HG02759 (cell line): ENCODE results near the gene EMC9.

Experiments
- ATAC-seq: cut with Tn5 transposase; IDR thresholded peaks from one replicate; pipeline ENCODE4 v1.9.1; 2021; ENCODE audit warnings: mild to moderate bottlenecking, moderate library complexity; ENCODE audit not compliant: unreplicated experiment

EMC9 gene

DNA sequence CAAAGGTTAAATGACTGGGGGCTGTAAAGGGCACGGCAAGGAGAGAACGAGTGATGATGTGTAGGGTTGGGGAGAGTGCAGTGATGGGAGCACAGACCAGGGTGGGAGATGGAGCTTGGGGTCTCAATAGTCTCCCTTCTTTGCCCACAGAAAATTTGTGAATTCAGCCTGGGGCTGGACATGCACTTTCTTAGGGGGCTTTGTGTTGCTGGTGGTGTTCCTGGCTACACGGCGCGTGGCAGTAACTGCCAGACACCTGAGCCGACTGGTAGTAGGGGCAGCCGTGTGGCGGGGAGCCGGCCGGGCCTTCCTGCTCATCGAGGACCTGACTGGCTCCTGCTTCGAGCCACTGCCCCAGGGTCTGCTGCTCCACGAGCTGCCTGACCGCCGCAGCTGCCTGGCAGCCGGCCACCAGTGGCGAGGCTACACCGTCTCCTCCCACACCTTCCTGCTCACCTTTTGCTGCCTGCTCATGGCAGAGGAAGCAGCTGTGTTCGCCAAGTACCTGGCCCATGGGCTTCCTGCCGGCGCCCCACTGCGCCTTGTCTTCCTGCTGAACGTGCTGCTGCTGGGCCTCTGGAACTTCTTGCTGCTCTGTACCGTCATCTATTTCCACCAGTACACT lies 9.2 kb downstream of the EMC9 start:
- ATAC-seq = no peak

DNA sequence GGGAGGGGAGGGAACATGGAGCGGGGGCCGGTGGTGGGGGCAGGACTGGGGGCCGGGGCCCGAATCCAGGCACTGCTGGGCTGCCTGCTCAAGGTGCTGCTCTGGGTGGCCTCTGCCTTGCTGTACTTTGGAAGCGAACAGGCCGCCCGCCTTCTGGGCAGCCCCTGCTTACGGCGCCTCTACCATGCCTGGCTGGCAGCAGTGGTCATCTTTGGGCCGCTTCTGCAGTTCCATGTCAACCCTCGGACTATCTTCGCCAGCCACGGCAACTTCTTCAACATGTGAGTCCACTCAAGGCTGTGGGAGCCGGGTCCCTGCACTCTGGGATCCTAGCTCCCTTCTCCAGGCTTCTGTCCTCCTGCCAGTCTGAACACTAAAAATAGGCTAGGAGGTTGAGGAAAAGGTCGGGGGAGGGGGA lies 9.8 kb downstream of the EMC9 start:
- ATAC-seq = no peak

DNA sequence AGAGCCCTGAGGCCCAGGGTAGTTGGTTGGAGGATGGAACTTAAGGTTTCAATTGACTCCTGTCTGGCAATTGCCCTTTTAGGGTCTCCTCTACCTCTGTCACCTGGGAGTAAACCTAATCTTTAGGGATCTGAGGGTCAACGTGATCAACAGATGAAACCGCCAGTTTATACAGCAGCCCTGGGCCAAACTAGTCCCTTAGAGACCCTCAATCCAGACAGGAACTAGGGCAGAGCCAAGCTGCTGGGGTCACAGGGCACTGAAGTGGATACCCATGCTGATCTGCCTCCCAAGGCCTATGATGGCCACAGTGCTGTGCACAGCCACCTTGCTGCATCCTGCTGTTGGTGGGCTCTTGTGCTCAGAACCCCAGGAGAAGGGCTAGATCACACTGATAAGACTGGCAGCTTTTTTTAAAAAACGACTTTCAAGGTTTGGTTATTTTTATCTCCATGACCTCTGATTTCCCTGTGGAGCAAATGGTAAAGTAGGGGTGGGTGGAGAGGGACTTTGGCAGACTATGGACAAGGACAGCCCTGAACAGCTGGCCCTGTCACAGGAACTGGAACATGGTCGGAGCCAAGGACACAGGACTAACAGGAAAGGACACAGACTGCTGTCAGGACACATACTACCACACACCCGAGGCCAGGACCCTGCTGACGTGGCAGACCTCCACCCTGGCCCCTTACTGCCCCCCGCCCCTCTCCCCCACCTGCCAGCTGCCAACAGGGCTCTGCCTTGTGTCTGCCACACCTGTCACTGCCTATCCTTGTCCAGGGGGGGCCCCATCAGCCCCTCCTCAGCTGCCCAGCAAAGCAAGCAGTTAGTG lies 10.5 kb downstream of the EMC9 start:
- no peak for ATAC-seq

DNA sequence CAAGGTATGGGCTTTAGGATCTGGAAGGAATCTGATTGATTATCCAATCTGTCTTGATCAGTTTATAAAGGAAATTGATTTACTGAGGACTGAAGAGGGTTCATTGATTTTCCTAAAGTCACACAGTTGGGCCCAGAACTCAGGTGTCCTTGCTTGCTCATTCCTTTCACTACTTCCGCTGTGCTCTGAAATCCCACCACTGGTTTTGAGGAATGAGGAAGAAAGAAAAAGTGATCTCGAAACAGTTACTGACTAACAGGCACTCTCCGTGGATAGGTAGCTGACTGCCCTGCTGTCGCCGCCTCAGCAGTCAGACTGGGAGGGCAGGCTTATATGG lies 11.0 kb downstream of the EMC9 start, which contains the start of gene FITM1:
Gene FITM1, plus strand, starts transcription at position 280 of the 337 bp plus-strand sequence. CDS start 905 bp downstream, outside the sequence.
- no peak for ATAC-seq

DNA sequence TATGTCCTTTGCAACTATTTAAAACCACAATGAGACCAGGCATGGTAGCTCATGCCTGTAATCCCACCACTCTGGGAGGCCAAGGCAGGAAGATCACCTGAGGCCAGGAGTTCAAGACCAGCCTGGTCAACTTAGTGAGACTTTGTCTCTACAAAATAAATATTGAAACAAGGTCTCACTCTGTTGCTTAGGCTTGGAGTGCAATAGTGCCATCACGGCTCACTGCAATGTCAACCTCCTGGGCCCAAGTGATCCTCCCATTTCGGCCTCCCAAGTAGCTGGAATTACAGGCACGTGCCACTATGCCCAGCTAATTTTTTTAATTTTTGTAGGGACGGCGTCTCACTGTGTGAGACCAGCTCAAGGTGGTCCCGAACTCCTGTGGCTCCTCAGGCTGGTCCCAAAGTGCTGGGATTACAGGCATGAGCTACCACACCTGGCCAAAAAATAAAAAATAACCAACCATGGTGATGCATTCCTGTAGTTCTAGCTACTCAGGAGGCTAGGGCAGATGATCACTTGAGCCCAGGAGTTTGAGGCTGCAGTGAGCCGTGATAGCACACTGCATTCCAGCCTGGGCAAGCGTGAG lies 11.9 kb downstream of the EMC9 start:
- no peak for ATAC-seq

DNA sequence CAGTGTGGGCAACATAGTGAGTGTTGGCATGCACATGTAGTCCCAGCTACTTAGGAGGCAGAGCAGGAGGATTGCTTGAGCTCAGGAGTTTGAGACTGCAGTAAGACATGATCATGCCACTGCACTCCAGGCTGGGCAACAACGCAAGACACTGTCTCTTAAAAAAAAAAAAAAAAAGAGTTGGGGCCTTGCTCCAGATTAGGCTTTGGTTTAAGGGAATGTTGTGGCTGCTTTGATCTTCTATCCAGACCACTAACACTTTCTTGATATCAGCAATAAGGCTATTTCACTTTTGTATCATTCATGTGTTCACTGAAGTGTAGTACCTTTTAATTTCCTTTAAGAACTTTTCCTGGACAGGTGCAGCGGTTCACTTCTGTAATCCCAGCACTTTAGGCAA lies 13.7 kb downstream of the EMC9 start:
- no peak for ATAC-seq

DNA sequence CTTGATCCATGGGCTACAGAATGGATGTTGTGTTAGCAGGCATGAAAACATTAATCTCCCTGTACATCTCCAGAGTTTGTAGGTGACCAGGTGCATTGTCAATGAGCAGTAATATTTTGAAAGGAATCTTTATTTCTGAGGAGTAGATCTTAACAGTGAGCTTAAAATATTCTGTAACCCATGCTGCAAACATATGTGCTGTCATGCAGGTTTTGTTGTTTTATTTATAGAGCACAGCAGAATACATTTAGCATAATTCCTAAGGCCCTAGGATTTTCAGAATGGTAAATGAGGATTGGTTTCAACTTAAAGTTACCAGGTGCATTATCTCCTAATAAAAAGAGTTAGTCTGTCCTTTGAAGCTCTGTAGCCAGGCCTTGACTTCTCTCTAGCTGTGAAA lies 14.5 kb downstream of the EMC9 start:
- no peak for ATAC-seq

DNA sequence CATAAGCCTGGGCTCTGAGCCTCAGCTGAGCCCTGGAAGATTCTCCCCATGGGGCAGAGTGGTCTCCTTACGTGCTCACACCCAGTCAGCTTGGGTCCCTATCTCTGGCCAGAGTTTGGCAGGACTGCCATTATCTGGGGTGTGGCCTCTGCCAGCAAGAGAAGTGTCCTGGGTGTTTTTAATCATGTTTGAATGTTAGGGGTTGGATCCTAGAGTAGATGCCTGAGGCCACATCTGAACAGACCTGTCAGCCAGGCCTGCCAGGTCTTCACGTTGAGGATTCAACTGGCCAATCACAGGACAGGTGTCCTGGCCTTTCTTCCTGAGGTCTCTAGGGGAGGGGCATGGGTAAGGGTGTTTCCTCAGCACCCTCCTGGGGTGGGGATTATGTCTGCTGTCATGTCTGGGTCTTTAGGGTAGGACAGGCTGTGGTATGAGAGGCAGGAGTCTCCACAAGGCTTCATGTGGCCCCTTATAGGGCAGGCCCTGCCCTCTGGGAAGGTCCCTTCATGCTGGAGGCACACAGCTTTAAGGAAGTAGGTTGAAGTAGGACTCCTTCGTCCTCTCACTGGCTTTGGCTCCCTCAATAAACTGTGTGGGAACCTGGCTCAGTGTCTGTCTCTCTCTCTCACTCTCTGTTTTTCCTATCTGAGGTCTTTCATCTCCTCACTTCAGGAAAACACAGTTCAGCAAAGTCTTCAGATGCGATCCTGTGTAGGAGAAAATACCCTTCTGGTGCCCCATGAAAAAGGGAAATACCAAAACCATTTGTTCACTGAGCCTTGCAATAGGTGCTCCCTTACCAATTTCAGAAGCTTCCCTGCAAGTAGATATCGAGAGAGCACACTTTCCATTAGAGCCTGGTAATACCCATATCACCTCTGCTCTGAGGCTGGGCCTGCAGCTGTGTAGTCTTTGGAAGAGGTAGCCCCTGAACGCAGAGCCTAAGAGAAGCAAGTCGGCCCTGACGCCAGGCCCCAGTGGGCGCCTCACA lies 17.7 kb downstream of the EMC9 start:
- peak; percentile 78 for ATAC-seq

DNA sequence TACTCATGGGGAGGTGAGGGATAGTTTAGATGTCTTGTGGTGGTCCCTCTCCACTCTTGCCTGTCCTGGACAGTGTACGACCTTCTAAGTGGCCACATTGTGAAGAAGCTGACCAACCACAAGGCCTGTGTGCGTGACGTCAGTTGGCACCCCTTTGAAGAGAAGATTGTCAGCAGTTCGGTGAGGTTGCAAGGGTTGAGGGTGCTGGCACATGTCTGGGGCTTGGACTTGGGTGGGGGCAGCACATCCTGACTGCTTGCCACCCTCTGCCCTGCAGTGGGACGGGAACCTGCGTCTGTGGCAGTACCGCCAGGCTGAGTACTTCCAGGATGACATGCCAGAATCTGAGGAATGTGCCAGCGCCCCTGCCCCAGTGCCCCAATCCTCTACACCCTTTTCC lies 18.5 kb downstream of the EMC9 start:
- ATAC-seq = no peak

DNA sequence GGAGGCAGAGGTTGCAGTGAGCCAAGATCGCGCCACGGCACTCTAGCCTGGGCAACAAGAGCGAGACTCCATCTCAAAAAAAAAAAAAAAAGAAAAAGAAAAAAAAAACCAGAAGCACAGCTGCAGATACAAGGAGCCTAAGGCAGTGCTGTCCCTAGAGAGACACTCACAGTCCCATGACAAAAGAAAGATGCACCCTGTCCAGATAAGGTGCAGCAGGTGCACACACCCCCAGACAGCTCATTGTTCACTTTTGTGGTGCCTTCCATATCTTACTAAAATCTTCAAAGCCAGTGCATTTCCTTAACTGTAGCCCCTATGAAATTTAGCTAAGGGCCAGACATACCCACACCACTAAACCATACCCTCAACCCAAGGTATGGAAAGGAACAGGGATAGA lies 19.0 kb downstream of the EMC9 start:
- ATAC-seq = no peak

DNA sequence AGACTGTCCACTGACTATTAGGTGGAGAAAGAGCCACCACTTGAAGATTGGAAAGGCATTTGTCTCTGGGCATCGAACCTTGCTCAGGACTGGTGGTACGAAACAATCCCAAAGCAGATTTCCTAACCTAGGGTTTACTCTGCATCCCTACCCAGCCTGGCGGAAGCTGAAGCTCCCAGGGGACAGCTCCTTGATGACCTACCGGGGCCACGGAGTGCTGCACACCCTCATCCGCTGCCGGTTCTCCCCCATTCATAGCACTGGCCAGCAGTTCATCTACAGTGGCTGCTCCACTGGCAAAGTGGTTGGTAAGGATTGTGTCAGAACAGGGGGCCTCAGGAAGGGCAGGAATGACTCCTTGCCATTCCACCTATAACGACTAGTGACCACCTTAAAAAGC lies 20.2 kb downstream of the EMC9 start:
- no peak for ATAC-seq

DNA sequence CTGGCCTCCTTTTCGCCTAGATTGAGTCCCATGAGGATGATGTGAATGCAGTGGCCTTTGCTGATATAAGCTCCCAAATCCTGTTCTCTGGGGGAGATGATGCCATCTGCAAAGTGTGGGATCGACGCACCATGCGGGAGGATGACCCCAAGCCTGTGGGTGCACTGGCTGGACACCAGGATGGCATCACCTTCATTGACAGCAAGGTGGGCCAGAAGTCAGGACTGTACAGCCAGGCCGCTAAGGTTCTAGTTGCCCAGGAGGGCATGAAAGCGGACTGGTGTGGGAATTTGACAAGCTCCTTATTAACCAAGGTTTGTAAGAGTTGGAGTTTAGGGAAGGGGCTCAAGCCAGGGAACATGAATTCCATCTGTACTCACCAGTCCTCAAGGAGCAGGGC lies 21.7 kb downstream of the EMC9 start:
- ATAC-seq = no peak

DNA sequence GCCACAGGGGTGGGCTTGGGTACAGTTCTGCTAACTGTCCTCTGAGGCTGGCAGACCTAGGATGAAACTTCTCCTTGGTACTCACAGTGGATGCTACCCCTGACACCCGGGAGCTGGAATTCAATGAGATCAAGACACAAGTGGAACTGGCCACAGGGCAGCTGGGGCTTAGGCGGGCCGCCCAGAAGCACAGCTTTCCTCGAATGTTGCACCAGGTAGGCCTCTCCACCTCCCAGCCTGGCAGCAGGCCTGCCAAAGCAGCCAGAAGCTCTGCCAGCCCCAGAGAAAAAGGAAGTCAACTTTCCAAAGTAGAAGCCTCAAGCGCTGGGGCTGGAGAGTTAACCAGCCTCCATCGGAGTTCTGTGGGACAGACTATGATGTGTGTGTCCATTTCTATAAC lies 24.2 kb downstream of the EMC9 start:
- ATAC-seq = no peak

DNA sequence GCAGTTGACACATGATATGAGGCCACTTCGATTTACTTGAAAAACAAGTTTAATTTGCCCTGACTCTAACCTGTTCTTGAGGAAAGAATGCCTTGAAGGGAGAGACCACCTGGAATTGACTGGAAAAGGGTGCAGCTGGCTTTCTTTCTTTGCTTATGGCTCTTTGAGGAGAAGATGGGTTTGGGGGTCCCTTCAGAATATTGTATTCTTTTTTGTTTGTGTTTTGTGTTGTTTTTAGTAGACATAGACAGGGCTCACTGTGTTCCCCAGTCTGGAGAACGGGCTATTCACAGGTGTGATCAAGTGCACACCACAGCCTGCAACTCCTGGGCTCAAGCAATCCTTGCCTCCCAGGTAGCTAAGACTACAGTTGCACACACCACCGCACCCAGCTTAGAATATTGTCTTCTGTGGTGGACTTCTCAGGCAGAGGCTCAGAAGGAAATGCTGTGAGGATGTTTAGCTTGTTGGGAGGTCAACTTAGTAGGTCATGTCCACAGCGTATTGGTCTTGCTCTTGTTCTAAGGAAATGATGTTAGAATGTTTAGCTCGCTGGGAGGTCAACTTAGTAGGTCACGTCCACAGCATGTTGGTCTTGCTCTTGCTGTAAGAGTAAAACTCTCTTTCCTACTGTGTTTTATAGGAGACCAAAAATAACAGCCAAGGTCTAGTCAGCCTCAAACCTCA lies 25.1 kb downstream of the EMC9 start:
- no peak for ATAC-seq

DNA sequence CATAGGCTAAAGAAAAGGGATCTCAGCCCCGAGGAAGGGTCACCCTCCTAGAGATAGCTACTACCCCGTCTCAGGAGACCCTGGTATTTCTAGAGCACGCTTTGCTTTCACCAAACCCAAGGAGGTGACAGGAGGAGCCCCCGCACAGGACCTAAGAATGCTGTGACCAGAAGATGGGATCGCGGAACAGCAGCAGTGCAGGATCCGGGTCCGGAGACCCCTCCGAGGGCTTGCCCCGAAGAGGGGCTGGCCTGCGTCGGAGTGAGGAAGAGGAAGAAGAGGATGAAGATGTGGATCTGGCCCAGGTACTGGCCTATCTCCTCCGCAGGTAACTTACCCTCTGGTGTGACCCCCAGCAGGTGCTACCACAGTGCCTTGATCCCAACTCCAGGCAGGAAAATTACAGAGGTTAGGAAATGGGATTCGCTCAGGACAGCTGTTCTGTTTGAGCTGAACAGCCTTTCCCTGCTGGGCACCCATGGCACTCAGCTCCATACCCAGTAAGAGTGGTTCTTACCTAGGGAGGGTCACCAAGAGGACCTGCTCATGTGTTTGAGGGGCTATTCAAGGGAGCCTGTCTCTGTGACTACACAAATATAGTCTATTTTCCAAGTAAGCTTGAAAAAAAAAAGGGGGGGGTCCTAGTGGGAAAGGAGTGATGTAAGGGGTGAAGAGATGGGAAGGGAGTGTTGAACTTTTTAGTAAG lies 25.8 kb downstream of the EMC9 start:
- ATAC-seq = no peak

DNA sequence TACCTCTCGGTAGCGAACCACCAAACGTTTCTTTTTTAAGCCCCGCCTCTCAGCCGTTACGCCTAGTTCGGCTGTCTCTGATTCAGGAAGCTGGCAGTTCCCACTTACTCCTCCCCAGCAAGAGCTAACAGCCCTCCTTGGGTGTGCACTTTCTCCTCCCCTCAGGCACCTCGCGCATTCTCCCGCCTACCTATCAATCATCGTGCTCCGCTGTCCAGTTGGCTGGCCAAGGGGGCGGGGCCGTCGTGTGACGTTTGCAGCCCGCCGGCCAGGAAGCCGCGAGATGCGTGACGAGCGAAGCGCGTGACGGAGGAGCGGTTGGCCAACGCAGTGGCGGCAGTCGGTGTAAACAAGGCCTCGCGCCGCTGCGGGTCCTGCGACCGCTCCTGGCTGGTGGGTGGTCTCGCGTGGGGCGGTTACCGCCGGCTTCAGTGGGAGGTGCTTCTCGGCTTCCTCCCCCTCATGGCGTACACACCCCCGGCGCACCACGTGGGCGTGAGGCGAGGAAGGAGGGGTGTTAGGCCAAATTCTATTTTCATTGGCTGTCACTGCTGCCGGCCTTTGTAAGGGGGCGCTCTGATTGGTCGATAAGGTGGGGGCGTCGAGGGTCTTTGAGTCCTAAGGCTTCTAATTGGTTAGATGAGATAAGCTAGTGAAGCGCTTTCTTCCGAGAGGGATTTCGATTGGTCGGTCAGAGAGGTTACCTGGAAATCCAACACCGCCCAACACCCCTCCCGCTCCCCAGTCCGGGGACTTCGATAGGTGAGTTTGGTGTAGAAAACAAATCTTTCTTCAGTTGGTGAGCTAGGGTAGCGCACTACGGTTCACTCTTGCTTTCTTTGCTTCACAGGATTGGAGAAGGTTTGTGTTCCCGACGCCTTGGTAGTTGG lies 26.6 kb downstream of the EMC9 start, which contains the start of the genes DCAF11 and NRL:
Gene DCAF11, plus strand, starts transcription at position 246 of the 890 bp plus-strand sequence. CDS start 818 bp downstream, outside the sequence.
Gene NRL, minus strand, starts transcription at position 418 of the 890 bp plus-strand sequence. CDS start 32,101 bp downstream, outside the sequence.
- ATAC-seq = peak; percentile 83

DNA sequence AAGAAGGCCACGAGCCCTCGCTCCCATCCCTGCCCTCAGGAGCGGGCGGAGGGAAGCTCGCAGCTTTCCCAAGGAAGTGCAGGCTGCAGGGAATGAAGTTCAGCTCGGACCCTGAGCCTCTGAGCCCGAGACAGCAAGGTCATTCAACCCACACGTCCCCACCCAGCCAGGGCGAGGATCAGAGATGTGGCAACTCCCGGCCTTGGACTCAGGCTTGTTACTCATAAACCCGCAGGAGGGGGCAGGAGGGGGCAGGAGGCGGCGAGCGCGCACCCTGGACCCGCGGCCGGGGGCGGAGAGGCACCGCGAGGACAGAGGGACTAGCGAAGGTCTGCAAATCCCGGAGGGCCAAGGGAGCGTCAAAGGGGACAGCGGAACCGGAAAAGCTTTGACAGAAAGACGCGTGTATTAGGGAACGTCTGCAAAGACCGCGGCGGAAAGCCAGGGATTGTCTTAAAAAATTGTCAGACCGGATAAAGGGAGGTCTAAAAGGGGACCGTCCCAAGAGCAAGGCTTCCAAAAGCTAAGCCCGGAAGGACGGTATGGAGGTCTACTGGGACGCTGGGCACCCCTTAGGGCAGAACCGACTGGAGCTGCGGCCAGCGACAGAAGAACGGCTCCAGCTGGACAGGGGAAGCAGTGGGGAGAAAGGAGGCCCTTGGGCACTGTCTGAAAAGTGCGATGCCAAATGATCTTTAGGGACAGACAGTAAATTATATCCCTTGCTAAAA lies 27.4 kb downstream of the EMC9 start:
- ATAC-seq = peak; percentile 35

DNA sequence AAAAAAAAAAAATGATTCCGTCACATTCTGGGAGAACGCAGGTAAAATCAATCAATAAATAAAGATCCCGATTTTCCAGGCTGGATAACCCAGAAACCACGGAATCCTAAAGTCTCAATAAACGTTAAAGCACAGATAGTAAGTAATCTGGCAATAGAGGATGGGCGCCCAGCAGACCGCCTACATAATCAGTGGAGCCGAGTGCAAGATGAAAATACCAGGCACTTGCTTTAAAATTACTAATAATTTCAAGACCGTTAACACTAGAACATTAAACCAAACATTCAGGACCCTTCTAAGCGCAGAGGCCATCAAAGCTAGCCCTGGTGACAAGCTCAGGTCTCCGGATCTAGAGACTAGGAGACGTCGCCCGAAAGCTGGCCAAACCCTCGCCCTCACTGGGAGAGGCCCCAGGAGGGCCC lies 28.0 kb downstream of the EMC9 start:
- ATAC-seq = no peak
